Occipital lobe (tissue), 2 donors: ENCODE data around the gene MYOM1. TPM values are rescaled to one million over a fixed set of nuclear protein-coding genes. Genes with fewer than 3 reads are reported as not detected.

Source experiments
- DNase-seq: peaks from one replicate; lab custom pipeline; 2025; lab: John Stamatoyannopoulos, UW
- total RNA-seq: library from RNA; depleted of rRNA; stranded (reverse); fragments of >200 nt; gene quantifications from one replicate; pipeline ENCODE4 v1.2.3, GENCODE V29; 2014

Gene MYOM1
- total RNA-seq, 1 donor from 2014 or later, result 2.3 TPM

- DNase-seq, result no peak
Measured at GRCh38 chr18:3119401-3120341, 100.1 kb downstream of the MYOM1 start.

DNA sequence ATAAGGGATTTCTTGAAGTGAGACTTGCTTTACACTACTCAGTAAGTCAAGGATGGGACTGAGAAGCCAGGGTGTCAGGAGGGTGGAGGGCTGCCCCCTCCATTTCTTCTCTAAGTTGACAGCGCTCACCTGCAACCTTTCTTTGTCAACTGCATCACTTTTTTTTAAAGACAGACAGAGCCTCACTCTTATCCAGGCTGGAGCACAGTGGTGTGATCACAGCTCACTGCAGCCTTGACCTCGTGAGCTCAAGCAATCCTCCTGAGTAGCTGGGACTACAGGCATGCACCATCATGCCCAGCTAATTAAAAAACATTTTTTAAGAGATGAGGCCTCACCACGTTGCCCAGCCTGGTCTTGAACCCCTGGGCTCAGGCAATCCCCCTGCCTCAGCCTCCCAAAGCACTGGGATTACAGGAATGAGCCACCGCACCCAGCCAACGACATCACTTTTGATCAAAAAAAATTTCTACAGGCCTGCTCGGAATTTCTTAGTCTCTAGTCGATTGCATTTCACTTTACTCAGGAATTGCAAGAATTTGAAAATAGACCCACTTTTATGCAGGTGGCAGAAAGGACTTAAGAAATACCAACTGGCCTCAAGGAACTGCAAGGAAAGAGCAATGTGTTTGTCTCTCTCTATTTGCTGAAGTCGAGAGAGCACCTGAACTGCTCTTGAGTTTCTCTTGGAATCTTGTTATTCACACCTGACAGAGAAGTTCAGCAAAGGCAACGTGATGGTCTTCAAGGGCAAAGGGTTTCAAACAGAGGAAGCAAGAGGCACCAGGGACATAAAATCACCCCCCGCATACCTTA lies 101.4 kb downstream of the MYOM1 start:
- no peak for DNase-seq

DNA sequence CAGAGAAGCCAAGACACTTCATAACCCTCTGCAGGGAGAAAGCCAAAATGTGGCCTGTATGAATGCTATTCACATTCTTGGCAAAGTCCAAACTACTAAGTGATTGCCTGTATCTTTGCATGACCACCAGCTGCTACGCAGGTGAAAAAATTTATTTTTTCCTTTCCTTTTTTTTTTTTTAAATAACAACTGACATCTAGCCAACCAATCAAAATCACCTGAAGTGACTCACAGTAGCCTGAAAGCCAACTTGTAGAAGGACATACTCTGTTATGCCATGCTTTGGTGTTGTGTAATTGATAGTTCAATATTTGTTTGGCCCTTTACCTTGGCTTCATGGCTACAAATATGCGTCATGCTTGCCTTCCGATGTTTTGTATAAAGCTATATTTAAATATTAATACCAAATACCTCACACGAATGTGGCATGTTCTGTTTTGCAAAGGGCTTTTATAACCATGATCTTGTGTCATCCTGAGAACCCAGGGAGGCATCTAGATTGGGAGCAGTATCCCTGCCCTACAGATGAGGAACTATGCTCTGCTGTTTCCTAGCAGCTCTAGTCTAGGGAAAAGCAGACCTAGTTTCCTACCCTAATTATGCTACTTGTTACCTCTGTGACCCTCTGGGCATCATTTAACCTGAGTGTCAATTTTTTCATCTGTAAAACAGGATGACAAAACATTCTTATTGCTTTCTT lies 102.1 kb downstream of the MYOM1 start:
- no peak for DNase-seq

DNA sequence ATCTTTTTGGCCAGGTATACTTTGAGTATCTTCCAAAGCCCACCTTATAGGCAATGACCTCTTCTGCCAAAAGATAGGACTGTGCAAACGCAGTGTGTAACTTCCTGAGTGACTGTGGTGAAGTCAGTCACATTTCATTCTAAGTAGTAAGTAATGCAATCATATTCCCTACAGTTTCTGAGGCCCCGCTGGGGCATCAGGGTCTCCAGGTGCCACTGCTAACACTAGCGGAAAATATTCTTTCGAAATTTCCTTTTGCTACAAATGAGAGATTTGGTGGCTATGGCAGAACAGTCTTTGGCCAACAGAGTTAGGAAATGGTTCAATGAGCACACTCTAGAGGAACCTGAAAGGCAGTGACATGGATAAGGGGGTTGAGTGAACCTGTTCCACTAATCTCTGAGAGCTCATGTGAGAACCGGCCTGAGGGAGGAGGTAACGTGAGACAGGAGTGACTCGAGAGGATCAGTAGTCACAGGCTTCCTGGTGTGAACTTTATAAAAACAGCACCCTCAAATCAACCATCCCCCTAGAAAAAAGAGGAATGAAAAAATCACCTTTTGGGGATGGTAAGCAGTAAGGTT lies 104.2 kb downstream of the MYOM1 start:
- DNase-seq, result no peak

DNA sequence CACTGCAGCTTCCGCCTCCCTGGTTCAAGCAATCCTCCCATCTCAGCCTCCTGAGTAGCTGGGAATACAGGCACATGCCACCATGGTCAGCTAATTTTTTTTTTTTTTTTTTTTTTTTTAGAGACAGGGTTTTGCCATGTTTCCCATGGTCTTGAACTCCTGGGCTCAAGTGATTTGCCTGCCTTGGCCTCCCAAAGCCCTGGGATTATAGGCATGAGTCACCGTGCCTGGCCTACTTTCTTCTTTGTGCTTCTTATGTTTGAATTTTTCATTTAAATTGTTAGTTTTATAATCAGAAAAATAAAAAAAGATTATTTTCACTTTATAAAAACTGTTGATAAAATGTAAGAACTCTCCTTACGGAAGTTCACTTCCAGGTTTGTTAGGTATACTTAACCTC lies 105.3 kb downstream of the MYOM1 start:
- no peak for DNase-seq

DNA sequence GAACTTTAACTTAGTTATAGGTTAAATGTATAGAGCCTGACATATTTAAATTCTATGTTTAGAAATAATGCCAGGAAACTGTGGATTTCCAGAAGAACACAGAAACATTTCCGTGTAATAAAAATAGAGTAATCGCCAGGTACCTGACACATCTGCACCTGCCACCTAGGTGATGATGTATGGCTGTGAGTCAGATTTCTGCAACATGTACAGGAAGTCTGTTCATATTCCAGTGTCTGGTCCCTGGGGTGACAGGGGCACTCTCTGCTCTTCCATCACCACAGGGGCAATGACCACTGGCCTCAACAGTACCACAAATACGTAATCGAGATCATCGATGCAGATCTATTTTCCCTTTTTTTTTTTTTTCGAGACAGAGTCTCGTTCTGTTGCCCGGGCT lies 105.7 kb downstream of the MYOM1 start:
- DNase-seq, result no peak

DNA sequence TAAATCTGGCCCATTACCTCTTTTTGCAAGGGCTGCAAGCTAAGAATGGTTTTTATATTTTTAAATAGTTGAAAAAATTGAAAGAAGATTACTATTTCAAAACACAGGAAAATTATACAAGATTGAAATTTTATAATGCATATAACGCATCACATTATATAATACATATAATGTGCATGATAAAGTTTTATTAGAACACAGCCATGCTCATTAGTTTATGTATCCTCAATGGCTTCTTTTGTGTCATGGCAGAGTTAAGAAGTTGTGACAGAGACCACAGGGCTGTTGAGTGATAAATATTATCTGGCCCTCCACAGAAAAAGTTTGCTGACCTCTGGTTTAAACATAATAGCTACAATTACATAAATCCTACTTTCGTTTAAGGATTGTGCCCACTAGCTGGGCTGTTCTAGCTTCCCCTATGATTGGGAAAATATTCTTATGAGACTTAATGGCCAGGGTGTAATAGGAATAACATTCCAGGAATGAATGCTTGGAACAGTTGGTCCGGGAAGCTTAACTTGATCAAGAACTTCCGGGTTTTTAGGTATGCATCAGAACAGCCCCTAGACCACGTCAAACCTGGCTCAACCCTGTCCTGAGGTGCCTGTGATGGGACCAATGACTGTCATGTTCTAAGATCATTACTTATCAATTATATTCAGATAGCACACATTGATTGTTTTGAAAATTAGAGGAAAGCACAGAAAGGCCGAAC lies 108.1 kb downstream of the MYOM1 start:
- DNase-seq, result no peak

DNA sequence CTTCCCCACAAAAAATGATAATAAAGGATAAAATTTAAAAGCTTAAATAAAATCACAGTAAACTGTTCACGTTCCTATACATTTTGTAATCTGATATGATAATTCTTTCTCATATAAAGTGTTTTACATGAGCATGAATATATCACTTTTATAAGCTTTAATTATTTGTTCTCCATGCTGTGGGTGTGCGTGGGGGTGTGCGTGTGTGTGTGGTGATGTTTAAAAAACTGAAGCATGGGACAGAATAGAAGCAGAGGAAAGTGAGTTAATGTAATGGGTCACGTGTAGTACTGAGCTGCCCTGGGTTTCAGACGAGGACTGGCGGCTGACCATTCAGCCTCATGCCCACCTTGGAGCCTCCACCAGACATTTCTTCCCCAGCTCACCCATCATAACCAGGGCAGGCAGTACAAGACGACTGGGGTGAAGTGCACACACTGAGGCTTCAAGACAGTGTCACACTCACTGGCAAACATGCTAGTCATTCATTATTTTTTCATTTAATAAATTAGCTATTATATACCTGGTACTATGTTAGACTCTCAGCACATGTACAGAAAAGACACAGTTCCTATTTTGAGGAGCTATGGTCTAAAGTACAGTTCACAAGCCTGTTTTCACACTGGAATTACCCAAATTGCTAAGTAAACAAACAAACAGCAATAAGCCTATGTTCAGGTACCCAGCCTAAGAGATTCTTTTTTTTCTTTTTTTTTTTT lies 109.6 kb downstream of the MYOM1 start:
- no peak for DNase-seq

DNA sequence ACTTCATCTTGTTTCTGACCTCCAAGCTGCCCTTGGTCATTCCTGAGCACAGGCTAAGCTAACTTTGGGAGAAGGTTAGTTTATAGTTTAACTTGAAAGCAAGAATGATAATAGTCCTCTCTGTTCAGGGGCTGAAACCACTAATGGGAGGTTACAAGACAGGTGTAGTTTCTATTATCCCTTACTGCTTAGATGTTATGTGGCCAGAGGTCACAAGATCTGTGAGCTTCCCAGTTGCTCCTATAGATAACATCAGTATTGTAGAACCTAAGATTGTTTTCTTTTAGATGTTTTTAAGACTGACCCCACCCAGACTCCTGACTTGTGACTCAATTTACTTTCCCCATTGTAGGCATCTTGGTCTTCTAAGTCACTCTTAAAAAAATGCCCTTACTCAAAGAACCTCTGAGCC lies 112.0 kb downstream of the MYOM1 start:
- DNase-seq, result no peak

- no peak for DNase-seq
Measured at GRCh38 chr18:3104190-3105054, 115.3 kb downstream of the MYOM1 start.

DNA sequence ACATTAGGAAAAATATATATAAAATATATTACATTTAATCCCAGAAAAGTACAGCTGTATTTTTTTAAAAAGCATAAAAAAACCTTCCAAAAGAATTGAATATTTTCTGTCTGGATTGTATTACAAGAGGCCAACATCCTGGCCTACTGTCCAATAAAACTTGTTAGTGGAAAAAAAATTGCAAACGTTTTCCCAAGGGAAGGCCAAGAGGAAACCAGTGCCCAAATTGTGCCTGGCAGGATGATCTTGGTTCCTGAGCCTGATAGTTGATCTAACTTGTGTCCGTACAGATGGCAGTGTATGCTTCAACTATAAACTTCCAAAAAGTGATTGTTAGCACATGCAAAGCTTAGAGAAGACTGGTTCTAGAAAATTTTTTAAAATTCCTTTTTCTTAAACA lies 116.2 kb downstream of the MYOM1 start:
- DNase-seq, result no peak

GRCh38 chr18:3102983-3103382 lies 116.8 kb downstream of the MYOM1 start:
- DNase-seq, result no peak

GRCh38 chr18:3100498-3101132 lies 119.2 kb downstream of the MYOM1 start:
- no peak for DNase-seq

DNA sequence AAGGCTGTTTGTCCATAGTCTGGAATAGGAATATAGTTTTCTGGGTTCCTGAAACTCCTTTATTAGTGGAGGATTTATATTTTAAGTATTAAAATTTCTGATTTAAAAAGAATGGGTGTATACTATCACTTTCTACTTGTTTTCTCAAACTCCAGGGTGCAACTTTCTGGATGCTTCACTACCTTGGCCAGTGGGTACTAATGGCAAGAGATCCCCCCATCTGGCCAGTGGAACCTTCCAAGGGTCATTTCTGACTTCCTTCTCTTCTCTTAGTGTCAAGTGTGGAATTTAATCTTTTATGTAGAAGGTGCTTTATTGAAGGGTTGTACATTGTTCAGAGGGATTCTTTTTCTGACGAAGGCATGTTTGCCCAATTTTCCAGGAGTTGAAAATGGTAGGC lies 120.4 kb downstream of the MYOM1 start:
- DNase-seq, result no peak

DNA sequence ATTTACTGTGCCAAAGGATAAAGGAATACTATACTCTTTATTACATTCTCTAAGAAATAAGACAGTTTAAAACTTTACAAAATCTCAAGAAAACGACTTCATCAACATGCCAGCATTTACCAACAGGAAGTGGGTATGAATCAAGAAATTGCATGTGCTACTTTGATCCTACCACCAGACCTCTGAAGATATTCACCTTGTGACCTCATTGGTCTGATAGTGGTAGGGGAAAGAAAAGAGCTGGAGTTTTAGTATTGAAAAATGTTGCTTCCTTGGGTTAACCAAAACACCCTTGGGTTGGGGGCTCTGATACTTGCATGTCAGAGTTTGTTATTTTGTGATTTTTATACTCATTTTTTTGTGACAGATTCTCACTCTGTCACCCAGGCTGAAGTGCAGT lies 122.7 kb downstream of the MYOM1 start:
- no peak for DNase-seq

GRCh38 chr18:3095921-3096320 lies 123.8 kb downstream of the MYOM1 start:
- DNase-seq, result no peak

DNA sequence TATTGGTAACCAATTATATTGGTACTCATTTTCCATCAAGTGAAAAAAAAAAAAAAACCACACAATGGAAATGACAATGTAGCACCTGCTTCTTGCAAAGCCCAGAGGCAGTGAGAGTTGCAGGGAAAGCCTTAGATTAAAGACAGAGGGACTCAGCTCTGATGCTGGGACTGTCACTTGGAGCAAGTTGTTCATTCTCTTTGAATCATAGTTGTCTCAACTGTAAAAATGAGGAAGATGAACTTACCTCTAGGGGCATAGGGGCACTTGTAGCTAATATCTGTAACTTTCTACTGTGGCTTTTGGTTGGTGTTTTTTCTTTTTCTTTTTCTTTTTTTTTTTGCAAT lies 125.5 kb downstream of the MYOM1 start:
- no peak for DNase-seq

DNA sequence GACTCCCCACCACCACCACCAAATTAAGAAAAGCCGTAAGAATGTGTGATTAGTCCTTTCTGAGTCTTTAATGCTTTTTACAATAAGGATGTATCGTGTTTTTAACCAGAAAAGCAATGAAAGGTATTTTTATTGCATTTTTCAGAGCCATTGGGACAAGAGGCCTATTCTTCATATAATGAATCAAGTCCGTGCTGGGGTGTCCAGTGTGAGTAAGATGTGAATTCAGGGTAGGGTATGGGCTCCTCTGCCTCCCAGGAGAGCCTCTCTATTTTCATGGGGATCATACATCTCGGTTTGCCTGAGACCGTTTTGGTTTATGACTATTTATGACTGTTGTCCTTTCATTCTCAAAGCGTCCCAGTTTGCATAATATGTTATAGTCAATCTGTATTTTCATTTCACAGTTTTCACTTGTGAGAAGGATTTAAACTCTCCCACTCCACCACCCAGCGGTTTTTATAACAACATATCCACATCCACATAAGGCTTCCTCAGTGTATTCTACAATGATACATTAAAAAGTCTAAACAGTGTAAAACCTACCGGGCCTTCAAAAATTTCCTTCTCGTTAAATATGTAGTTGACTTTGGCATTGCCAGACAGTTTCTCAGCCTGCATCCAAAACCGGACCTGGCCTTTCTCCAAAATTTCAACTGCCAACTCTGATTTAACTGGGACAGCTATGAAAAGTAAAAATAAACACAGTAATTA lies 126.0 kb downstream of the MYOM1 start:
- DNase-seq, result no peak
